Brain microvascular endothelial cell (primary cell): ENCODE measurements around the gene HABP4.
A peak's percentile ranks its signal among the peaks of the same experiment; 100 is the strongest.

ENCODE experiments used
- DNase-seq: peaks from one replicate; pipeline ENCODE4 v3.0.0-alpha.2; 2020
- H3K27ac ChIP-seq: fragments of 250-450 bp; sonication (Bioruptor Pico); 2 replicates; pipeline ENCODE4 v1.5.1; 2020; ENCODE audit warnings: mild to moderate bottlenecking, moderate library complexity
- H3K27me3 ChIP-seq: fragments of 250-450 bp; sonication (Bioruptor Pico); replicated peaks from 2 replicates; pipeline ENCODE4 v1.5.1; 2020; ENCODE audit warnings: mild to moderate bottlenecking
- H3K36me3 ChIP-seq: fragments of 250-450 bp; sonication (Bioruptor Pico); replicated peaks from 2 replicates; pipeline ENCODE4 v1.5.1; 2020; ENCODE audit warnings: mild to moderate bottlenecking
- H3K4me3 ChIP-seq: 2 replicates; pipeline ENCODE4 v1.5.1; 2011; ENCODE audit warnings: low read depth, mild to moderate bottlenecking, control low read depth, low read length, moderate library complexity
- in situ Hi-C: cut with HindIII; loops from 2 replicates; pipeline ENCODE4 v1.10.0; 2017; ENCODE audit warnings: low sequenced_read_pairs, low pct_ligation_motif_present
- TF ChIP-seq, protein P1 (sequence below): IDR thresholded peaks from 2 replicates; pipeline ENCODE4 v1.5.1; 2011; ENCODE audit warnings: low read depth, mild to moderate bottlenecking, moderate library complexity, low read length, control low read depth, inconsistent platforms; ENCODE audit errors: missing control alignments

HABP4 gene

GRCh38 chr9:96508227-96508940 is 58.4 kb downstream of the HABP4 start:
- DNase-seq = no peak
- in situ Hi-C loops = no loop called here
- H3K4me3 ChIP-seq = no peak overlapping the region
- H3K36me3 ChIP-seq = no peaks in the 10 kb centered on the region
- TF ChIP-seq, protein P1, sequence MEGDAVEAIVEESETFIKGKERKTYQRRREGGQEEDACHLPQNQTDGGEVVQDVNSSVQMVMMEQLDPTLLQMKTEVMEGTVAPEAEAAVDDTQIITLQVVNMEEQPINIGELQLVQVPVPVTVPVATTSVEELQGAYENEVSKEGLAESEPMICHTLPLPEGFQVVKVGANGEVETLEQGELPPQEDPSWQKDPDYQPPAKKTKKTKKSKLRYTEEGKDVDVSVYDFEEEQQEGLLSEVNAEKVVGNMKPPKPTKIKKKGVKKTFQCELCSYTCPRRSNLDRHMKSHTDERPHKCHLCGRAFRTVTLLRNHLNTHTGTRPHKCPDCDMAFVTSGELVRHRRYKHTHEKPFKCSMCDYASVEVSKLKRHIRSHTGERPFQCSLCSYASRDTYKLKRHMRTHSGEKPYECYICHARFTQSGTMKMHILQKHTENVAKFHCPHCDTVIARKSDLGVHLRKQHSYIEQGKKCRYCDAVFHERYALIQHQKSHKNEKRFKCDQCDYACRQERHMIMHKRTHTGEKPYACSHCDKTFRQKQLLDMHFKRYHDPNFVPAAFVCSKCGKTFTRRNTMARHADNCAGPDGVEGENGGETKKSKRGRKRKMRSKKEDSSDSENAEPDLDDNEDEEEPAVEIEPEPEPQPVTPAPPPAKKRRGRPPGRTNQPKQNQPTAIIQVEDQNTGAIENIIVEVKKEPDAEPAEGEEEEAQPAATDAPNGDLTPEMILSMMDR = no peak
- no peaks in the 10 kb centered on the region for H3K27me3 ChIP-seq
- H3K27ac ChIP-seq = no peak overlapping the region

- TF ChIP-seq, protein P1 = no peak
- H3K27ac ChIP-seq = no peak overlapping the region
- no peaks in the 10 kb centered on the region for H3K36me3 ChIP-seq
- H3K4me3 ChIP-seq = no peak overlapping the region
- no peak for DNase-seq
- no peaks in the 10 kb centered on the region for H3K27me3 ChIP-seq
- in situ Hi-C loops = no loop called here
Observed at GRCh38 chr9:96509026-96509425, 59.1 kb downstream of the HABP4 start.

DNA sequence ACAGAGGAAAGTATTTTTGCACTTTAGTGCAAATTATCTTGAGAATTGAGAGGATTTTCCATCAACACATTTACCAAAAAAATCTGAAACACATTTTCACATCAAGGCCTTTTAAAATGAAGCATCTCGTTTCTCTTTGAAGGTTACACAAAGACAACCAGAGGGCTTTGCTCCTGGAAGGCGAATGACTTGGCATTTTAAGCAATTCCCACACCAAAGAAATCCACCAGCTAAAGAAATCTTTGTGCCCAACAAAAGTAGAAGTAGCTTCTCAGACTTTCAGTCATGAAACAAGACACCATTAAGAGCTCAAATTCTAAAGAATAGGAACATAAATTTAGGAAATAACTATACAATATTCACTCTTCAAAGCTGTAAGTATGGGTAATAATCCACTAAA is 59.9 kb downstream of the HABP4 start:
- in situ Hi-C loops = no loop called here
- no peak overlapping the region for H3K27ac ChIP-seq
- no peak overlapping the region for H3K4me3 ChIP-seq
- no peak for DNase-seq
- no peaks in the 10 kb centered on the region for H3K36me3 ChIP-seq
- TF ChIP-seq, protein P1 = no peak
- no peaks in the 10 kb centered on the region for H3K27me3 ChIP-seq

DNA sequence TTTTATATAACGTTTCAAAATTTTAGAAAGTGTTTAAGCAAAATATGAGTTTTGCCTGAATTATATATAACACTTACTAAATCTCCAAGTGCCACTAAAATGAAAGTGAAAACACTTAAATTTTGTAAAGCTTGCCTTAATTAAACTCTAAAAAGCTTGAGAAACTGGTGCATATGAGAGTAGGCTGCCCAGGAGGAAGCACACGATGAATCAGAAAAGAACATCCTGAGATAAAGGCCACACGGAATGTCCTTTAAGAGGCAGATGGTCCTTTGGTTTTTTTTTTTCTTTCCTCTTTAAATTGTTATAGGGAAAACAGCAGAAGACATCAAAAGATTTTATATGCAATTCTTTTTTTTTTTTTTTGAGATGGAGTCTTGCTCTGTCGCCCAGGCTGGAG is 60.3 kb downstream of the HABP4 start:
- no peak for DNase-seq
- no peak overlapping the region for H3K4me3 ChIP-seq
- no peaks in the 10 kb centered on the region for H3K36me3 ChIP-seq
- no peak overlapping the region for H3K27ac ChIP-seq
- in situ Hi-C loops = no loop called here
- TF ChIP-seq, protein P1 = no peak
- H3K27me3 ChIP-seq = no peaks in the 10 kb centered on the region

GRCh38 chr9:96512240-96512639 is 62.3 kb downstream of the HABP4 start:
- Histone ChIP-seq H3K4me3 (no peak overlapping the region), H3K27me3 (no peaks in the 10 kb centered on the region), H3K27ac (no peak overlapping the region), H3K36me3 (no peaks in the 10 kb centered on the region)
- in situ Hi-C loops = no loop called here
- no peak for DNase-seq
- TF ChIP-seq, protein P1 = no peak

DNA sequence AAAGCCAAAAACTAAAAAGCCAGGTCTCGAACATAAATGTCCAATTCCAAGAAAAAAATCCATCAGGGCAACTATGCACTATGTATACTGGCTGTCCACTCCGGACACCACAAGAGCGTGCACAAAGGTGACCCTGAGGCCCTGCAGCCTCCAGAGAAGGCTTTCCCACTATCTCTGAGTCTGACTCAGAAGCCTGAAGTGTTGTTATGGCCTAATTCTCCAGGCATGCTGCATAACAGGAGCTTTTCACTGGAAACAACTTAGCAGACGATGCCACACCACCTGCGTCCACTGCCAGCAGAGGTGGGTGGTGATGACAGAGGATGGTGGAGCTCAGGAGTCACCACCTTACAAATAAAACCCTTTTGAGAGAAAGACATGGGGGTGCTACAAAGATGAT is 63.7 kb downstream of the HABP4 start:
- DNase-seq = peak; percentile 60
- no peaks in the 10 kb centered on the region for H3K27me3 ChIP-seq
- peak overlapping the region; percentile 46 for H3K27ac ChIP-seq
- TF ChIP-seq, protein P1 = no peak
- H3K4me3 ChIP-seq = no peak overlapping the region
- in situ Hi-C loops = no loop called here
- H3K36me3 ChIP-seq = no peaks in the 10 kb centered on the region
